HG02678 (cell line): ENCODE results near the gene TACR1.
"Not testable (repeated sequence)": the region's sequence is repeated elsewhere in the genome, so short reads cannot be mapped to it uniquely, and the experiment has no call there.

Experiments used
- ATAC-seq: cut with Tn5 transposase; IDR thresholded peaks from one replicate; pipeline ENCODE4 v1.9.1; 2021; ENCODE audit warnings: mild to moderate bottlenecking, moderate library complexity; ENCODE audit not compliant: unreplicated experiment

The TACR1 gene

GRCh38 chr2:75094405-75094804, 104.9 kb downstream of the TACR1 start:
- no peak for ATAC-seq

DNA sequence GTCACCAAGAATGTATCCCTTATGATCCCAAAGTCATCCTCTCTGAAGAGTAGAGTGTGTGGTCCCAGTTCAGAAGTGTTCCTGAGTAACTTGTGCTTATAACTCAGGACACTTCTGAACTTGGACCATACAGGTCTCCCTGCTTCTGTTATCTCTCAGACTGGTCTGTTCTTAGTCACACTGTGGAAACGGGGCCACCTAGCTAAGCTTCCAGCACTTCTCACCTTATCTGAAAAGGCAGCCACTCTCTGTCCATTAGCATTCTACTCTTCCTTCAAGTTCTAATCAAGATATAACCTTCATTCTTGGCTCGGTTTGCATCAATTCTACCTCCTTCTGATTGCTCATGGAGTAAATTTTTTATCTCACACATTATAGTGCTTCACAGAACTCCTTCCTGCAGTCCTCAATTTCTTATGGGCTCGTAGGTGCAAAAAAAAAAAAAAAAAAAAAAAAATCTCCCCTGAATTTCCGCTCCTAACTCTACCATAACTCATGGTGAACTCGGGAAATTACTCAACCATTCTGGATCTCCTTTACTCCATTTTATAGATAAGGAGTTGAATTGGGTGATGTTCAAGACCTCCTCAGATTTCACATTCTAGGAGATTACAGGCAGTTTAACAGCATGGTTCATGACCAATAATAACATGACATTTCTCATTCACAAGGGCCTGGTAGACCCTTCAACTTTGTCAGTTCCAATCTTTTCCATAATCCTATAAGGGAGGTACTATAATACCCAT, 108.4 kb downstream of the TACR1 start:
- ATAC-seq: no peak

- no peak for ATAC-seq
Observed at GRCh38 chr2:75089471-75089870, 109.8 kb downstream of the TACR1 start.

GRCh38 chr2:75088791-75089190, 110.5 kb downstream of the TACR1 start:
- ATAC-seq: no peak

GRCh38 chr2:75087736-75088135, 111.6 kb downstream of the TACR1 start:
- ATAC-seq: no peak

- ATAC-seq: no peak
Observed at GRCh38 chr2:75079575-75079974, 119.7 kb downstream of the TACR1 start.

GRCh38 chr2:75077909-75078308, 121.4 kb downstream of the TACR1 start:
- no peak for ATAC-seq

DNA sequence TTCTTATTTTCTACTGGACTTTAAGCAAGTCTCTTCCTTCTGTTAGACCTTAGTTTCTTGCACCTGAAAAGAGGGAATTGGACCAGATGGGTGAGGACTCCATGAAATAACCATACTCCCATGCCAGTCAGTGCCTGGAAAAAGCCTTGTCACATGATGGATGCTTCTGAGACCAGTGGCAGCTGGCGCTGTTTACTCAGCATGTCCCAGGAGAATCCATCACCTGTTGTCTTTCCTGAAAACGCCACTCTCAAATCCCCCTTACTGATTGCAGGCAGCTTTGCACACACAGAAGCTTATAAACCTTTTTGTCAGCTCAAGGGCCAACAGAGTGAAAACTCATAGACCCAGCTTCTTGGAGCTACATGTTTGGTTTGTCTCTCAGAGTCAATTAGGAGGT, 123.2 kb downstream of the TACR1 start:
- no peak for ATAC-seq

DNA sequence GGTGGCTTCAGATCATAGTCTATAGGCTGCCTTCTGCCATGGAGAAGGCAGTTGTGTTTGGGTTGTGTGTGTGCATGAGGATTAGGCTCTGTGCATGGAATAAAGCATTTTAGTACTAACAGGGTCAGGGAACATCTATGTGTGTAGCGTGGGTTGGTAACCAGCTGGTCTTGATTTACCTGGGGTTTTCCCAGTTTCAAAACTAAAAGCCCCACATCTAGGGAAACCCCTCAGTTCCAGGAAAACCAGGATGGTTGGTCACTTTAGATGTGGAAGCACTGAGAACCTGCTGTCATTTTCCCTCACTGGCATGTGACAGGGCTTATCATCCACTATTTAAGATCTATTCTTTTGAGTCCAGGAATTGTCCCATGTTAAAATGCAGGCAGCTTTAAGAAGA, 124.6 kb downstream of the TACR1 start:
- ATAC-seq: no peak

- no peak for ATAC-seq
Observed at GRCh38 chr2:75074228-75074627, 125.1 kb downstream of the TACR1 start.

- no peak for ATAC-seq
Observed at GRCh38 chr2:75071766-75072165, 127.6 kb downstream of the TACR1 start.

DNA sequence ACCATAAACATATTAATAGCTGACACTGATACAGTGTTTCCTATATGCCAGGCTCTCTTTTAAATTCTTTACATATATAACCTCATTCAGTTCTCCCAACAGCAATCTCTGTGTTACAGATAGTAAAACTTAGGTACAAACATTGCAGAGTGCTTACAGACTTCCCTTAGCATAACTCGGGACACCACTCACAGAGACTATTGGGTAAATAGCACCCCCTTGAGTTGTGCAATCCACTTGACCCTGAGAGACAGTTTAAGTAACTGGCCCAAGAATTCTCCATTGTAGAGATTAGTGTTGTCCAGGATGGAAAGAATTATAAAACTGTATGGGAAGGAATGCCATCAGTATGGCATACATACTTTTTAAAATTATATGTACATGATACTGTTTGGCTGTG, 130.8 kb downstream of the TACR1 start:
- ATAC-seq: no peak

- no peak for ATAC-seq
Observed at GRCh38 chr2:75067506-75067905, 131.8 kb downstream of the TACR1 start.

DNA sequence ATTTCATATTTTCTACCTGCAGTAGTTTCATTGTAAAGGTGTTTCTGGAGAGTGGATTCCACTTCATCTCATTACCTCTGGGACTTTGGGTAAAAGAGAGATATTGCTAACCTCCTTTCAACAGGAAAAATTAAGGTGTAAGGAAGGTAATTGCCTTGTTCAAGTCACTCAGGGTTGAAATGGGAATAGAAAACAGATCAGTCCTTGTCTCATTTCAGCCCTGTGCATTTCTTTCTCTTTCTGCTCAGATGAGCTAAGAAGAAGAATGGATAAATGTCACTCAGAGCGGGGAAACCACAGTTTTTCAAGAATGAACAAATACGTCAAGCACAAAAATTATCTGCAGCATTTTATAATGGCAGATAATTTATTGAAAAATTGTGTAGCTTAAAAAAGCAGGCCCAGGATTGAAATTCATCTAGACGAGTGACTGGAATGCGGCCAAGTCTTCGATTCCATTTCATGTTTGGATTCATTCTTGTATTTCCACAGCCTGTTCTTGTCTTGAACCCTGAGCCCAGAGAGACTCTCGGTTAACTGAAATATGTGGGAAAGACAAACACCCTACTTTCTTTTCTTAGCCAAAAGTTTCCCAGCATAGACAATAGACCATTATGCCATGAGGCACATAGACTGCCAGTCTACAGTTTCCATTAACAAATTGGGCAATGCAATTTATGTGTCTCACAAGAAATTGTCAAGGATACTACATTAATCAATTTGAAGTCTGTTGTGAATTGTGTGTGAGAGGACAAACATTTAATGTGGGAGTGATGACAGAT, 133.0 kb downstream of the TACR1 start:
- ATAC-seq: no peak

DNA sequence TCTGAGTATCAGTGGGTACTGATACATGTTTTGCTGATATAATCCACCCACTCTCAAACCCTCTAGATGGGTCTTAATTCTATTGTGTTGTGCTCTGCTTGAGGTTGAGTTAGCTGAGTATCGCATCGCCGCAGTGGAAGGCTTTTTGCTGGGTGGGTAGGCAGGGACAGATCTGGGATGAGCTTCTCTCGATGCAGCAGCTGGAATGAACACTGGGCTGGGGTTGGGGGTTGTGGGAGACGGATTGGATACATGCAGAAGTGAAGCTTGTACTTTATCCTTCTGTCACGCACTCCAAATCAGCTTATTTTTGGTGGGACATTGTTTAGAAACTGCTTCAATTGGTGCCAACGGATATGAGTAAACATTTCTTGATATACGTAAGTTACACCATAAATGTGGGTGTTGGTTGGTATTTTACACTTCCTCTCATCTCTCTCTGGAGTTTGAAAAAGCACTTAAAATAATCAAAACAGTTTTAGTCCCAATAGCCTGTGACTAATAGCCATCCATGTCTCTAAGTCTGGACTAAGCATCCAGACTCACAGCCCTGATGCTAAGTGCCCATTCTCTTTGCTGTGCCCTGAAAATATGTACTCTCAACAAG, 133.8 kb downstream of the TACR1 start:
- ATAC-seq: peak; percentile 8

DNA sequence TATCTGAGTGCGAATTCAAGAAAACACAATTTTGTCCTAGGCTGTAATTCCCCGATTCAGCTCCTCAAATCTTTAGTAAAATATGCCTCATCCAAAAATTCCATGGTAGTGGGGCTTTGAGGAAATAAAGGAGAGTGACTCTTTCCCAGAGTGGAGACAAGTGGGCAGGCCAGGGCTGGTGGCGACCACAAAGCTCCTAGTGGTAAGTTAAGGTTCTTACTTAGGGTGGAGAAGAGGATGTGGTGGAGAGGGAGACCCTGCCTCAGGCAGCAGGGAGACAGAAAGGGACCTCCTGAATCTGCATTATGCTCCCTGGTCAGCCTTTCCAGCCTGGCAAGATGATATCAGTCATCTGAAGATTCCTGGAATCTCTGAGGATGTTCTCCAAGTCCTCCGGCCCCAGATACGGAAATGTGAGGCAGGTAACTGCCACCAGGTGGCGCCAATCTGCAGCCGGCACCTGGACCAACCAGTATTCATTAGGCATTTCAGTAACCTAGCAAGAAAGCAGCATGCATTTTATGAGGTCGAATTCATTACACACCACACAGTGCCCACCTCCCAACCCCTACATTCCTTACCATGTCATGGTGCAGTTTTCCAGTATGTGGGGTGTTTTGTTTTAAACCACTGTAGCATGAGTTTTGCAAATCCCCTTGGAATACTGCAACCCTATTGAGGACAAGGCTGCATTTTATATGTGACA, 134.5 kb downstream of the TACR1 start:
- peak; percentile 72 for ATAC-seq

- no peak for ATAC-seq
Observed at GRCh38 chr2:75063906-75064305, 135.4 kb downstream of the TACR1 start.

- no peak for ATAC-seq
Observed at GRCh38 chr2:75058427-75058826, 140.9 kb downstream of the TACR1 start.

DNA sequence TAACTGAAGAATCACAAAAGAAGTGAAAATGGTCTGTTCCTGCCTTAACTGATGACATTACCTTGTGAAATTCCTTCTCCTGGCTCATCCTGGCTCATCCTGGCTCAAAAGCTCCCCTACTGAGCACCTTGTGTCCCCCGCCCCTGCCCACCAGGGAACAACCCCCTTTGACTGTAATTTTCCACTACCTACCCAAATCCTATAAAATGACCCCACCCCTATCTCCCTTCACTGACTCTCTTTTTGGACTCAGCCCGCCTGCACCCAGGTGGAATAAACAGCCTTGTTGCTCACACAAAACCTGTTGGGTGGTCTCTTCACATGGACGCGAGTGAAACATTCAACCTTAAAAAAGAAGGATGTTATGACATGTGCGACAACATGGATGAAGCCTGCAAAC, 142.2 kb downstream of the TACR1 start:
- not testable (repeated sequence) for ATAC-seq

DNA sequence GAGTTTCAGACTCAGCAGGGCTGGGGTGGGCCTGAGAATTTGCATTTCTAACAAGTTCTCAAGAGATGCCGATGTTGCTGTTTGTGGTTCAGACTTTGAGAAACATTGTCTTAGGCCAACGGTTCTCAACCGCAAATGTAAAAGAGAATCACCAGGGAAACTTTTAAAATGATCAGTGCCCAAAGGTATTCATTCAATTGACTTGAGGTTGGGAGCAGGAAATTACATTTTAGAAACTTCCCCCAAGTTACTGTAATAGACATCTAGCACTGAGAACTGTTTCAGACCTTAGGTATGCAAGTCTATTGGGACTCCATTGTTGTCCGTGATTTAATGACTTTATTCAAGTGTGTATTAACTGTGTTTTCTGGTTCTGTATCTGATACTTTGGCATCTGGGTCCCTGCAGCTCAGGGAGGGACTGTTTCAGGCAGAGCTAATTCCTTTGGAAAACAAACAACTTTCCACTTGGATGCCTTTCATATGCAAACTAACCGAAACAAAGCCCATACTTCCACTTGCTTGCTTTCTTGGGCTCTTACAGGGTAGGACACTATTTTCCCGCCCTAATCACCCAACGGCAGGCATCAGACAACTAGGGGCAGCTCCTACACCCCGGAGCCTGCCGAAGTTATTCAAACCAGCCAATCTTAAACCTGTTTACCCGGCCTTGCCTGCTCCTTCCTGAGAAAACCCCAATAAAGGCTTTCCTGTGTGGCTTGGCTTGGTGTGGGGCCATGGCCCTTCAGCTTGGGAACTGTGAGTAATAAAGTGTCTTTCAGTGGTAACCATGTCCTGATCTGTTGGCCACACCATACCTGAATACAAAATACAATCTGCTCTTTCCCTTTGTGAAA, 143.3 kb downstream of the TACR1 start:
- ATAC-seq: peak; percentile 63
